HL-60 (cell line): ENCODE measurements around the gene GJB5.
A peak's percentile ranks its signal among the peaks of the same experiment; 100 is the strongest.

Experiments
- DNase-seq, 2 experiments: peaks; one replicate each; pipeline ENCODE4 v3.0.0-alpha.2; 2010 to 2020; ENCODE audit warnings: low read depth in 1 of 2, low spot score in 1 of 2
- H3K27ac ChIP-seq: fragments of 250-450 bp; sonication (Bioruptor Pico); replicated peaks from 2 replicates; pipeline ENCODE4 v1.5.1; 2020; ENCODE audit warnings: mild to moderate bottlenecking, moderate library complexity
- H3K27me3 ChIP-seq: fragments of 250-450 bp; sonication (Bioruptor Pico); 2 replicates; pipeline ENCODE4 v1.5.1; 2021; ENCODE audit warnings: mild to moderate bottlenecking, moderate library complexity; ENCODE audit not compliant: insufficient read depth, poor library complexity, severe bottlenecking
- H3K4me3 ChIP-seq: replicated peaks from 2 replicates; pipeline ENCODE4 v1.5.1; 2011; ENCODE audit warnings: mild to moderate bottlenecking, control low read depth, low read length; ENCODE audit not compliant: insufficient read depth
- GABPA ChIP-seq: IDR thresholded peaks from 2 replicates; pipeline ENCODE4 v1.6.1; 2012; ENCODE audit warnings: low read depth
- POLR2AphosphoS5 ChIP-seq: IDR thresholded peaks from 2 replicates; pipeline ENCODE4 v1.6.1; 2012; ENCODE audit warnings: low read depth
- SPI1 ChIP-seq: IDR thresholded peaks from 2 replicates; pipeline ENCODE4 v1.6.1; 2012; ENCODE audit warnings: low read depth, mild to moderate bottlenecking, borderline replicate concordance
- TF ChIP-seq, protein P1 (sequence below): IDR thresholded peaks from one replicate; pipeline ENCODE4 v1.5.1; 2011; ENCODE audit warnings: low read length, control low read depth, inconsistent platforms; ENCODE audit not compliant: insufficient read depth
- TF ChIP-seq, protein P2 (sequence below): IDR thresholded peaks from 2 replicates; pipeline ENCODE4 v1.6.1; 2012; ENCODE audit warnings: low read depth; ENCODE audit not compliant: insufficient replicate concordance

The GJB5 gene

DNA sequence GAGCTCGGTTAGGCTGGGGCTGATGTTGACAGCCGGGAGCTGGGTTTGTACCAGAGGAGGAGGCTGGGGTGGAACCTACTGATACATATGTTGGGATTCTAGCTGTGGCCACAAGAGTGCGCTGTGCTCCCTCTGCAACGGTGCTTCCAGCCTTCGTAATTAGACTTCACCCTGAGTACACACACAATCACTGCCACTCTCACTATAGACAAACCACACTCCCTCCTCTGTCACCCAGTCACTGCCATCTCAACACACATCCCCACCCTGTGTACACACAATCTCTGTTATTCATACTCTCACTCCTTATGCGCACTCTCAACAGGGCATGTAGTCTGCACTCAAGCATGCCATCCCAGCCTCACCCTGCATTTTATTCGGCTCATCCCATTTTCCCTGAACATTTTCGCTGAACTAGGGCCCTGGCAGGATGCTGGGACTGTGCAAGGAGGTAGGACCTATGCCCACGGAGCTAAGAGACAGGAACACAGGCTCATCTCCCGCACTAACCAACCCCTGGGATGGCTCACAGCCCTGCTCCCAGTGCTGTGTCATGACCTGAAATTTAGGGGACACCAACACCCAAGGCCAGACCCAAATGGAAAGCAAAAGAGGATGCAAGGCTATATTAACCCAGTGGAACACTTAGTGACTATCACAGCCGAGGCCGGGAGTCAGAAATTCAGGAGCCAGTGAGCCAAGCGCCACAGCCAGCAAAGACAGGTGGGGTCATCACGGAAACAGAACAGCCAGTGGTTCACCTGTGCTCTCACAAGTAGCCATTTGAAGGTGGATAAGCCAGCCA, 31.9 kb downstream of the GJB5 start:
- DNase-seq = peak; percentile 40 to 64
- Histone ChIP-seq H3K27ac (no peak overlapping the region), H3K27me3 (peaks cover 14% of the 10 kb centered on the region), H3K4me3 (no peak overlapping the region)
- TF ChIP-seq SPI1 = no peak
- TF ChIP-seq, protein P1, sequence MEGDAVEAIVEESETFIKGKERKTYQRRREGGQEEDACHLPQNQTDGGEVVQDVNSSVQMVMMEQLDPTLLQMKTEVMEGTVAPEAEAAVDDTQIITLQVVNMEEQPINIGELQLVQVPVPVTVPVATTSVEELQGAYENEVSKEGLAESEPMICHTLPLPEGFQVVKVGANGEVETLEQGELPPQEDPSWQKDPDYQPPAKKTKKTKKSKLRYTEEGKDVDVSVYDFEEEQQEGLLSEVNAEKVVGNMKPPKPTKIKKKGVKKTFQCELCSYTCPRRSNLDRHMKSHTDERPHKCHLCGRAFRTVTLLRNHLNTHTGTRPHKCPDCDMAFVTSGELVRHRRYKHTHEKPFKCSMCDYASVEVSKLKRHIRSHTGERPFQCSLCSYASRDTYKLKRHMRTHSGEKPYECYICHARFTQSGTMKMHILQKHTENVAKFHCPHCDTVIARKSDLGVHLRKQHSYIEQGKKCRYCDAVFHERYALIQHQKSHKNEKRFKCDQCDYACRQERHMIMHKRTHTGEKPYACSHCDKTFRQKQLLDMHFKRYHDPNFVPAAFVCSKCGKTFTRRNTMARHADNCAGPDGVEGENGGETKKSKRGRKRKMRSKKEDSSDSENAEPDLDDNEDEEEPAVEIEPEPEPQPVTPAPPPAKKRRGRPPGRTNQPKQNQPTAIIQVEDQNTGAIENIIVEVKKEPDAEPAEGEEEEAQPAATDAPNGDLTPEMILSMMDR = peak; percentile 74

DNA sequence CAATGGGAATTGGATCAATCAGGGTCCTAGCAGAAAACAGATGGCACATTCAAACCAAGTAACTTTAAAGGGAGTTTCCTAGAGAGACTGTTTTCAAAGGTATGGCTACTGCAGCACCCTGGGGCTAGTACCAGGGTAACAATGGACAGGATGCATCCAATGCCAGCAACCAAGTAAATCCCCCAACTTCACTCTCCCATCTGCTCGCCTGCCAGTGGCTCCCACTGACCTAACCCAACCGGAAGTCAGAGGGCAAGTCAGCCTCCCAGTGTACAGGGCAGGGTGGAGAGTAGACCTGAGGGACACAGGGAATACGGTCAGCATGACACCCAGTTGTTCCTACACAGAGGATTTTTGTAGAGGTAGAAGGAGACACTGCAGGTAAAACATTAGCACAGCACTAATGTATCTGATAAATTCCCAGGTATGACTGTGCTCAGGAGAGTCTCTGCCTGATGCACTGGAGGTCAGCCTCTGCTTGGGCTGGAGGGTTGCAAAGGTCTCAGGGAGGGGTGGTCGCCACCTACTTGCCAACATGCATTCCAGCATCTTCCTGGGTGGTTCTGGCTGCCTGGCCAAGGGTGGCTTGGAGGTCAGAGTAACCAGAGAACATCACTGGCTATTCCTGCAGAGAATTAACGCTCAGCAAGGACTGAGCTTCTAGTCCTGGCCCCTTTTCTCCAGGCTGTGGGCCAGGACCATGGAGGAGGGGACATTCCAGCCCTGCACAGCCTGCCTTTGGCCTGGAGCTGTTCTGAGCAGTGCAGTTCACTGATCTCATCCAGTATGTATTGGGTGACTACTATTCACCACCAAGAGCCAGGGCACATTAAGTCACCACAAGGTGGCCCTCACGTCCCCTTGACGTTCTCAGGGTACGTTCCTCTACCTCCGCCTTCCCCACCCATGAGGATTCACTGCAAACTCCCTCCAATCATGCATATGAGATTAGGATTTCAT, 32.9 kb downstream of the GJB5 start:
- Histone ChIP-seq H3K4me3 (no peak overlapping the region), H3K27me3 (peaks cover 12% of the 10 kb centered on the region), H3K27ac (no peak overlapping the region)
- TF ChIP-seq SPI1 = no peak
- TF ChIP-seq, protein P1 = peak; percentile 31
- peak in 1 of 2 experiments; percentile 9 for DNase-seq

DNA sequence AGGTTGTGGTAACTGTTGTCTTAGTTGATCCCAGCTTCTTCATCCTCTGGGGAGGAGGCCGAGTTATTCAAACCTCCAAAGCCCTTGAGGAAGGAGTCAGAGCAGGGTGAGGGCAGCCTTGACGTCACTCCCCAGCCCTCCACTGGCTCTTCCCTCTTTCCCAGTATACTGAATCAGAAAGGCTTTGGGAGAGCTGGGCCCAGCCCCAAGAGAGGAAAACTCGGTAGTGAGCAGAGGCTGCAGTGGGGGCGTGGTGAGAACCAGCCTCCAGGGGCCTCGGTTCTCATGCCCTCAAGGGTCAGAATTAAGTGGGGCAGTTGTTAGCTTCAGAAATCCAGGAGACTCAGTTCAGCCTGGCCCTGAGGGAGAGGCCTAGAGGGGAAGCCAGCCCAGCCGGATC, 36.1 kb downstream of the GJB5 start:
- peaks cover 15% of the 10 kb centered on the region for H3K27me3 ChIP-seq
- H3K27ac ChIP-seq = no peak overlapping the region
- DNase-seq = no peak
- TF ChIP-seq GABPA (no peak), POLR2AphosphoS5 (no peak), SPI1 (no peak)
- TF ChIP-seq, protein P2, sequence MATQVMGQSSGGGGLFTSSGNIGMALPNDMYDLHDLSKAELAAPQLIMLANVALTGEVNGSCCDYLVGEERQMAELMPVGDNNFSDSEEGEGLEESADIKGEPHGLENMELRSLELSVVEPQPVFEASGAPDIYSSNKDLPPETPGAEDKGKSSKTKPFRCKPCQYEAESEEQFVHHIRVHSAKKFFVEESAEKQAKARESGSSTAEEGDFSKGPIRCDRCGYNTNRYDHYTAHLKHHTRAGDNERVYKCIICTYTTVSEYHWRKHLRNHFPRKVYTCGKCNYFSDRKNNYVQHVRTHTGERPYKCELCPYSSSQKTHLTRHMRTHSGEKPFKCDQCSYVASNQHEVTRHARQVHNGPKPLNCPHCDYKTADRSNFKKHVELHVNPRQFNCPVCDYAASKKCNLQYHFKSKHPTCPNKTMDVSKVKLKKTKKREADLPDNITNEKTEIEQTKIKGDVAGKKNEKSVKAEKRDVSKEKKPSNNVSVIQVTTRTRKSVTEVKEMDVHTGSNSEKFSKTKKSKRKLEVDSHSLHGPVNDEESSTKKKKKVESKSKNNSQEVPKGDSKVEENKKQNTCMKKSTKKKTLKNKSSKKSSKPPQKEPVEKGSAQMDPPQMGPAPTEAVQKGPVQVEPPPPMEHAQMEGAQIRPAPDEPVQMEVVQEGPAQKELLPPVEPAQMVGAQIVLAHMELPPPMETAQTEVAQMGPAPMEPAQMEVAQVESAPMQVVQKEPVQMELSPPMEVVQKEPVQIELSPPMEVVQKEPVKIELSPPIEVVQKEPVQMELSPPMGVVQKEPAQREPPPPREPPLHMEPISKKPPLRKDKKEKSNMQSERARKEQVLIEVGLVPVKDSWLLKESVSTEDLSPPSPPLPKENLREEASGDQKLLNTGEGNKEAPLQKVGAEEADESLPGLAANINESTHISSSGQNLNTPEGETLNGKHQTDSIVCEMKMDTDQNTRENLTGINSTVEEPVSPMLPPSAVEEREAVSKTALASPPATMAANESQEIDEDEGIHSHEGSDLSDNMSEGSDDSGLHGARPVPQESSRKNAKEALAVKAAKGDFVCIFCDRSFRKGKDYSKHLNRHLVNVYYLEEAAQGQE = no peak
- TF ChIP-seq, protein P1 = no peak
- no peak overlapping the region for H3K4me3 ChIP-seq

DNA sequence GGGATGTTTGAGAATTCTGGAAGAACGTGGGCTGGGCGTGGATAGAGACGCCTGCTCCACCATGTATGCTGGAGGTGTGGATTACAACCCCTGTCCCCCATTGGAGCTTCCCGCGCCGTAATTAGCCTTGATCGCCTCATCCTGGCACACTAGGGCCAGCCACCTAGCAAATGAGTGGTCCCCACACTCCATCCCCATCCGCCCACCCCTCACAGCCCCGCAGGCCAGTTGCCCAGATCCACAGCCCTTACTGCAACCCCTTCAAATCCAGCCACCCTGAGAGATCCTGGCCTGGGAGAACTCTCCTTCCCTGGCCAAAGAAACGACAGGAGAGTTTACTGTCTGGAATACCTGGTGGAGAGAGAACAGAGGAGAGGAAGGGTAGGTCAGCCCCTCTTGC, 37.6 kb downstream of the GJB5 start:
- H3K27me3 ChIP-seq = peaks cover 15% of the 10 kb centered on the region

More for the DNA sequence above, 37.6 kb downstream of the GJB5 start:
- no peak for DNase-seq
- TF ChIP-seq, protein P2 = no peak
- no peak for TF ChIP-seq SPI1
- no peak for TF ChIP-seq GABPA
- TF ChIP-seq POLR2AphosphoS5 = no peak
- TF ChIP-seq, protein P1 = no peak
- Histone ChIP-seq H3K4me3 (no peak overlapping the region), H3K27ac (no peak overlapping the region)
